GM12878 (cell line): ENCODE data around the gene MMP14. TPM values are rescaled to one million over a fixed set of nuclear protein-coding genes. Genes with fewer than 3 reads are reported as not detected.

Source experiments
- BACH1 ChIP-seq: fragments of 450-650 bp; IDR thresholded peaks from 2 replicates; pipeline ENCODE4 v1.6.1; 2017; ENCODE audit warnings: mild to moderate bottlenecking, borderline replicate concordance
- CEBPB ChIP-seq, 2 experiments: fragments of 150-350 bp in 1 of 2; IDR thresholded peaks; 2 replicates each; pipeline ENCODE4 v1.6.1; 2012 to 2014; ENCODE audit warnings: low read depth in 2 of 2, low read length in 2 of 2, borderline replicate concordance in 1 of 2, inconsistent platforms in 1 of 2
- CREM ChIP-seq: IDR thresholded peaks from 2 replicates; pipeline ENCODE4 v1.6.1; 2014; ENCODE audit warnings: antibody characterized with exemption, low read depth
- CUX1 ChIP-seq: IDR thresholded peaks from 2 replicates; pipeline ENCODE4 v1.6.1; 2012; ENCODE audit warnings: improper control_type of control experiment, low read depth, low read length; ENCODE audit not compliant: insufficient replicate concordance
- ETV6 ChIP-seq, 2 experiments: fragments of 450-650 bp in 1 of 2; IDR thresholded peaks in 1 of 2; conservative IDR thresholded peaks in 1 of 2; 2 replicates each; pipeline ENCODE4 v1.6.1; 2014; ENCODE audit warnings: antibody characterized with exemption in 1 of 2, borderline replicate concordance in 1 of 2, low read depth in 1 of 2, mild to moderate bottlenecking in 1 of 2, moderate library complexity in 1 of 2
- NKRF ChIP-seq: fragments of 450-650 bp; conservative IDR thresholded peaks from 2 replicates; pipeline ENCODE4 v1.6.1; 2017; ENCODE audit warnings: mild to moderate bottlenecking, moderate library complexity
- SUZ12 ChIP-seq: fragments of 200-600 bp; sonication (generic); IDR thresholded peaks from one replicate; pipeline ENCODE4 v1.6.1; 2018; ENCODE audit warnings: antibody characterized with exemption, mild to moderate bottlenecking; ENCODE audit not compliant: unreplicated experiment
- TCF3 ChIP-seq: IDR thresholded peaks from 2 replicates; pipeline ENCODE4 v1.6.1; 2012; ENCODE audit warnings: low read depth, mild to moderate bottlenecking, low read length, borderline replicate concordance; ENCODE audit not compliant: insufficient read depth
- YBX1 ChIP-seq: fragments of 450-650 bp; IDR thresholded peaks from 2 replicates; pipeline ENCODE4 v1.6.1; 2016; ENCODE audit warnings: antibody characterized with exemption
- polyA plus RNA-seq, 11 experiments: library from polyadenylated mRNA; depleted of rRNA in 4 of 11; unstranded in 6 of 11; stranded (reverse) in 5 of 11; fragments of >200 nt; fragmentation: Nextera tagmentation in 4 of 11; fragmentation: Illumina TruSeq in 1 of 11; extraction: Ambion mirVana in 4 of 11; extraction: Trizol in 1 of 11; gene quantifications; 1 replicate in 1 of 11; 2 replicates in 10 of 11; pipeline versions ENCODE4 v1.2.1 to v1.2.3, GENCODE V29; 2011 to 2016; ENCODE audit warnings: inconsistent platforms in 2 of 11, missing spikeins in 2 of 11, low read depth in 1 of 11
- total RNA-seq, 4 experiments: library from RNA; depleted of rRNA in 3 of 4; stranded (reverse); fragments of >200 nt in 3 of 4; fragmentation: Illumina TruSeq in 1 of 4; extraction: Trizol in 1 of 4; gene quantifications; 2 replicates each; pipeline versions ENCODE4 v1.2.1 to v1.2.3, GENCODE V29; 2013 to 2021

The MMP14 gene
- total and polyA plus RNA-seq, 10 of the 15 experiments (the other 5 are each of a cell fraction or from before 2014, with no cell fraction given) = 0.31 to 1.9 (median 0.70) TPM; not detected in 2

GRCh38 chr14:22820731-22821130, 15.7 kb upstream of the MMP14 start (continued):
- no peak for TF ChIP-seq CUX1
- TF ChIP-seq CEBPB (IDR thresholded peaks at IDR 0.05; ENCODE audit: borderline replicate concordance in 1 of 2, low read depth in 2 of 2, low read length in 2 of 2) = no peak
- no peak for TF ChIP-seq SUZ12
- TF ChIP-seq NKRF = no peak
- no peak for TF ChIP-seq CREM
- no peak for TF ChIP-seq TCF3
- TF ChIP-seq BACH1 = no peak
- no peak for TF ChIP-seq ETV6 (conservative IDR thresholded peaks at IDR 0.05 in 1 of 2, IDR thresholded peaks at IDR 0.05 in 1 of 2; ENCODE audit: borderline replicate concordance in 1 of 2, low read depth in 1 of 2)
- TF ChIP-seq YBX1 = no peak
